Measurements from ENCODE around the gene GRAMD1B. TPM values are rescaled to one million over a fixed set of nuclear protein-coding genes. Genes with fewer than 3 reads are reported as not detected.
A peak's percentile ranks its signal among the peaks of the same experiment; 100 is the strongest.
"Not testable (repeated sequence)": the region's sequence is repeated elsewhere in the genome, so short reads cannot be mapped to it uniquely, and the experiment has no call there.

GRAMD1B gene
- total and polyA plus RNA-seq, 5 donors = 2.0 to 4.1 (median 2.6) TPM

DNA sequence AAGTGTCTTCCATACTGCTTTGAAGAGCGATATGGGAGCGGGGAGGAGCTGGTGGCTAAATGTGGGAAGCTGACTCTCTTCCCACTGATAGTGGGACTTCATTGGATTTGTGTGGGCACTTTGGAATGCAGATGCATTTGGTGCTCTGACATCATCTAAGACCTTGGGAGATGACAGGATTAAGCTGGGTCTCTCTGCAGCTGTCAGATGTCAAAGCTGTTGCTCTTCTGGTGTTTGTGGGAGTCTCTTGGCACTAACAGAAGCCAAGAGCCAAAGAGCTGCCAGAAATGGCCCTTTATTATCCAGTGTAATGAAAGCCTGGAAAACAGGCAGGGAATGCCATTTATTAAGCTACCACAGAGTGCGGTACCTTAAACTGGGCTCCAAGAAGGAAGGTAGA is 20.6 kb downstream of the GRAMD1B start:
- DNase-seq = no peak
- peaks cover 3% of the 10 kb centered on the region for H3K4me1 ChIP-seq (ENCODE audit: control insufficient read depth, insufficient read depth, low read length)
- no peaks in the 10 kb centered on the region for H3K9me3 ChIP-seq (ENCODE audit: control insufficient read depth, low read length)
- ATAC-seq = peak; percentile 61 to 77
- no peak overlapping the region for H3K27ac ChIP-seq (ENCODE audit: low read length)
- 57% methylated on average over 3 of the region's 3 CpGs for WGBS
- H3K4me3 ChIP-seq (ENCODE audit: low read length) = no peak overlapping the region
- intact Hi-C loops (cut with DNase I) = no loop called here
- H3K27me3 ChIP-seq (ENCODE audit: control insufficient read depth, insufficient read depth) = no peaks in the 10 kb centered on the region

DNA sequence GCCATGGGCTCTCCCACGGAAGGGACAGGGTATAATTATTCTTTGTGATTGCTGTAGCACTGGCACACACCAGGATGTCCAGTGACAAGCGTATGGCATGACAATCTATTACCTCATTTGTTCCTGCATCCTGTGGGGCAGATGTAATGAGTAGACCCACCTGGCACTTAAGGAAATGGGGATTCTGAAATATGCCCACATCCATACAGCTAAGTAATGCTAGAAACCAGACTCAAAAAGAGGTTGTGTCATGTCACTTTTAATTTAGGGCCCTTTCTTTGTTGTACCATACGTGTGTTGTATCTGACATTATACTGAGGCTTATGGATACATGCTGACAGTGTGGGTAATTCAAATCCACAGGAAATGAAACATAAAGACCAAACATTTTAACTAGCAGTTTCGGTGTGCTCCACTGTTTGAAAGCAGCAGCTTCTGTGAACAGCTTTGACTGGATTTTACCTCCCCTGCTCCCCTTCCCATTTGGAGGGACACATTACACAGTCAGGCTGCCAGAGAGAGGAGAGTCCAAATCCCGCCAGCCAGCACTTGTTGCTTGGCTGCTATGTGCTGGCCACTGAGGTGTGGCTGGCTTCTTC is 21.2 kb downstream of the GRAMD1B start:
- 53% methylated on average over 5 of the region's 5 CpGs for WGBS
- Histone ChIP-seq H3K4me3 (ENCODE audit: low read length) (no peak overlapping the region), H3K9me3 (ENCODE audit: control insufficient read depth, low read length) (no peaks in the 10 kb centered on the region), H3K27me3 (ENCODE audit: control insufficient read depth, insufficient read depth) (no peaks in the 10 kb centered on the region), H3K4me1 (ENCODE audit: control insufficient read depth, insufficient read depth, low read length) (peaks cover 3% of the 10 kb centered on the region), H3K27ac (ENCODE audit: low read length) (no peak overlapping the region)
- ATAC-seq (peak; percentile 53 to 74), DNase-seq (no peak)
- intact Hi-C loops (cut with DNase I) = no loop called here

DNA sequence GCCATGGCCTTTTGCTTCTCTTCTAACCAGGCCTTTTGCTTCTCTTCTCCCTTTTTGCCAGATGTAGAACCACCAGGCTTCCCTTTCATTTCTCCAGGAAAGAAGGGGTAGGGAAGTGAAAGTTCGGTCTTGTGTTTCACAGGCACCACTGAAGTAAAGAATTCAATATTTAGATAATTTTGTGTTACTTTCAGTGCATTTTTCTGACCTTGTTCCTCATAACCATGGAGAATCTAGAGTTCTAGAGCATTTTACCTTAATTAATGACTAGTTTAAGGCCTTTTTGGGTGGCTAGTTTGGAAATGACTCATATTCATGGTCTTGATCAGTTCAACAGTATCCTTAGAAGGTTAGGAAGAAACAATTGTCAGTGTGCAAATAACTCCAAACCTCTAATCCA is 22.7 kb downstream of the GRAMD1B start:
- no peak overlapping the region for H3K4me3 ChIP-seq (ENCODE audit: low read length)
- no peak for ATAC-seq
- H3K9me3 ChIP-seq (ENCODE audit: control insufficient read depth, low read length) = no peaks in the 10 kb centered on the region
- no peaks in the 10 kb centered on the region for H3K27me3 ChIP-seq (ENCODE audit: control insufficient read depth, insufficient read depth)
- 87% methylated on average over 1 of the region's 1 CpG for whole genome bisulfite sequencing
- H3K27ac ChIP-seq (ENCODE audit: low read length) = no peak overlapping the region
- DNase-seq = no peak
- intact Hi-C loops (cut with DNase I) = no loop called here
- peaks cover 3% of the 10 kb centered on the region for H3K4me1 ChIP-seq (ENCODE audit: control insufficient read depth, insufficient read depth, low read length)

- Histone ChIP-seq H3K4me3 (ENCODE audit: low read length) (no peak overlapping the region), H3K9me3 (ENCODE audit: control insufficient read depth, low read length) (no peaks in the 10 kb centered on the region), H3K27ac (ENCODE audit: low read length) (no peak overlapping the region), H3K4me1 (ENCODE audit: control insufficient read depth, insufficient read depth, low read length) (peaks cover 3% of the 10 kb centered on the region), H3K27me3 (ENCODE audit: control insufficient read depth, insufficient read depth) (no peaks in the 10 kb centered on the region)
- WGBS = 67% methylated on average over 7 of the region's 7 CpGs
- ATAC-seq = peak in 1 of 2 donors; percentile 50
- intact Hi-C loops (cut with DNase I) = no loop called here
- DNase-seq = no peak
These were observed 24.1 kb downstream of the GRAMD1B start for GRCh38 chr11:123454060-123454651.

DNA sequence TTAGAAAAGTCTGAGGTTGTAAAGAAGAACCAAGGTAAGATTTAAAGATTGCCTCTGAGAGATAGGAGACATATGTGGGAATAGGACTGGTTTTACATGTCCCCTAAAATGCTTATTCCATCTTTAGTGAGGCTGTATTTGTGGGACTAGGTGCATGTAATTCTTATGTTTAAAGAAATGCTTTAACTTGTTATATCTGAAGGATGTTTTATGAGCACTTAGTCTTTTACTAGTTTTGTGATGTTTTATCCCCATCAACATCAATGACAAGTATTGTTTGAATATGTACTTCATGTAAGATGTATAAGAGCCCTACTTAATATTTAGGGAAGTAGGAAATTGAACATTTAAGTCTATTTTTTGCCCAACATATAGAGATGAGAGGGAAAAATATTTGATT is 24.7 kb downstream of the GRAMD1B start:
- peaks cover 3% of the 10 kb centered on the region for H3K4me1 ChIP-seq (ENCODE audit: control insufficient read depth, insufficient read depth, low read length)
- H3K27ac ChIP-seq (ENCODE audit: low read length) = no peak overlapping the region

GRCh38 chr11:123456448-123456847 is 26.4 kb downstream of the GRAMD1B start:
- intact Hi-C loops (cut with DNase I); H3K4me3 ChIP-seq (ENCODE audit: low read length); H3K27ac ChIP-seq (ENCODE audit: low read length); H3K4me1 ChIP-seq (ENCODE audit: control insufficient read depth, insufficient read depth, low read length); ATAC-seq; DNase-seq; H3K27me3 ChIP-seq (ENCODE audit: control insufficient read depth, insufficient read depth); H3K9me3 ChIP-seq (ENCODE audit: control insufficient read depth, low read length): not testable (repeated sequence)
- 95% methylated on average over 5 of the region's 5 CpGs for WGBS

More for the DNA sequence above, 24.7 kb downstream of the GRAMD1B start:
- Histone ChIP-seq H3K9me3 (ENCODE audit: control insufficient read depth, low read length) (no peaks in the 10 kb centered on the region), H3K4me3 (ENCODE audit: low read length) (no peak overlapping the region), H3K27me3 (ENCODE audit: control insufficient read depth, insufficient read depth) (no peaks in the 10 kb centered on the region)
- no peak for ATAC-seq
- intact Hi-C loops (cut with DNase I) = no loop called here
- DNase-seq = no peak

- Histone ChIP-seq H3K4me3 (ENCODE audit: low read length) (no peak overlapping the region), H3K9me3 (ENCODE audit: control insufficient read depth, low read length) (no peaks in the 10 kb centered on the region), H3K4me1 (ENCODE audit: control insufficient read depth, insufficient read depth, low read length) (peaks cover 4% of the 10 kb centered on the region), H3K27me3 (ENCODE audit: control insufficient read depth, insufficient read depth) (no peaks in the 10 kb centered on the region), H3K27ac (ENCODE audit: low read length) (no peak overlapping the region)
- DNase-seq (peak in 1 of 3 donors; percentile 33), ATAC-seq (peak; percentile 31 to 50)
- 57% methylated on average over 8 of the region's 8 CpGs for WGBS
- intact Hi-C loops (cut with DNase I) = no loop called here
These were observed 27.2 kb downstream of the GRAMD1B start for GRCh38 chr11:123457187-123457770.

DNA sequence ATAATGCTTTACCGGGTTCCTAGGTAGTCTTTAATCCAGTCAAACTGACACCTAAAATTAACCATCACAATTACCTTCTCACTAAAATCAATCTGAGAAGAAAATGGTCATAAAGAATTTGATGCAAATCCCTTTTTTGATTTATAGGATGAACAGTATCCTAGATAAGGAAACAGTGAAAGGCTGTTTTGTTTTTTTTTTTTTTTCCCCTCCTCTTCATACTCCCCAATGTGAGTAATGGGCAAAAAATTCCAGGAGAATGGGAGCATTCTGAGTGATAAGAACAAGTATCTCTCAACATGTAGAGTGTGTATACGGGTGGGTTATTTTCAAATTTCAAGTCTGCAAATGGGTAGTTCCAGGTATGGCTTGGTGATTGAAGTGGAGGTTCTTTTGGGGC is 28.4 kb downstream of the GRAMD1B start:
- peaks cover 4% of the 10 kb centered on the region for H3K4me1 ChIP-seq (ENCODE audit: control insufficient read depth, insufficient read depth, low read length)
- intact Hi-C loops (cut with DNase I) = no loop called here

DNA sequence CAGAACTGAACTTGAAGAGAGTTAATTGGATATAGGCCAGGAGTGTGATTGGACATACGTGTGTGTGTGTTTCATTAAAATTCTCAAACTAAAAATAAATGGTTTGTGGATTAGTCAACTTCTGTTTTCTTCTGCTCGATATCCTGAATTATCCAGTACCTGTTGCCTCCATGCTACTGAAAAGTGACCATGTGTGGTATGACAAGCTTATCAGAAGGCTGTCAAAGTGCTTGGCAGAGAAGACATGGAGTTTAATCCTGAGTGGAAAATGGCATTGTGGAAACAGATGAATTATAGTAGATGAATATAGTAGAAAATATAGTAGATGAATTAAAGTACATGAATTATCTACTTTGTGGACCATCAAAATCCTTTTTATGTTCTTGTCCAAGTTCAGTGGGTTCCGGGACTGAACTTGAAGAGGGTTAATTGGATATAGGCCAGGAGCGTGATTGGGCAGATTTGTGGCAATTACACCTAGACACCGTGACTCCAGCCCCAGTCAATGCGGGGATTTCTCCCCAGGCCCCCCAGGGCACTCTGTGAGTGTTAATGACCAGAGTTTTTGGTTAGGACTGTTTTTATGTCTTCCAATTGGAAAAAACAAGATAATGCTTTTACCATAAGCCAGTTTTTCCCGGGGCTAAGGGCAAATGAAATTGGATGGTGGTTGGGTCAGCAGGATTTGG is 30.1 kb downstream of the GRAMD1B start:
- intact Hi-C loops (cut with DNase I) = no loop called here
- no peaks in the 10 kb centered on the region for H3K9me3 ChIP-seq (ENCODE audit: control insufficient read depth, low read length)
- 53% methylated on average over 7 of the region's 7 CpGs for WGBS
- no peak overlapping the region for H3K27ac ChIP-seq (ENCODE audit: low read length)
- DNase-seq = no peak
- H3K4me1 ChIP-seq (ENCODE audit: control insufficient read depth, insufficient read depth, low read length) = peaks cover 4% of the 10 kb centered on the region
- no peak overlapping the region for H3K4me3 ChIP-seq (ENCODE audit: low read length)
- H3K27me3 ChIP-seq (ENCODE audit: control insufficient read depth, insufficient read depth) = no peaks in the 10 kb centered on the region
- ATAC-seq = peak in 1 of 2 donors; percentile 43

More for the DNA sequence above, 28.4 kb downstream of the GRAMD1B start:
- DNase-seq (no peak), ATAC-seq (no peak)
- no peak overlapping the region for H3K27ac ChIP-seq (ENCODE audit: low read length)
- 93% methylated on average over 2 of the region's 2 CpGs for WGBS
- H3K9me3 ChIP-seq (ENCODE audit: control insufficient read depth, low read length) = no peaks in the 10 kb centered on the region
- no peak overlapping the region for H3K4me3 ChIP-seq (ENCODE audit: low read length)
- no peaks in the 10 kb centered on the region for H3K27me3 ChIP-seq (ENCODE audit: control insufficient read depth, insufficient read depth)

DNA sequence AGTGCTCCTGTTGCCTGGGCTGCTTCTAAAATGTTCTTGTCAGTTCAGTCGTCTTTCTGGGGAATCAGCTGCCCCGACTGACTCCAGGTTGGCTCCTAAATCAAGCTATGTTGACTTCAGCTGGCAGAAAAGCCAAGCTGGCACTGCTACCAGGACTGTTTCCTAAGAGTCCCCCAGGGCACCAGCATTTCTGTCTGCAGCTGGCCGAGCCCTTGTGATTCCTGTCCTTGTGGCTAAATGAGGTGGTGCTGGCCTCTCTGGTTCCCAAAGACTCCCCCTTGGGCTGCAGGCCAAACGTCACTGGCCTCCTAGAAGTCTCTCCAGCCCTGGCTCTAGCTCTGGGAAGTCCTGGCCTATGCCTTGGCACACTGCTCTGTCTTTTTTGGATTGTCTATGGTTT is 31.1 kb downstream of the GRAMD1B start:
- intact Hi-C loops (cut with DNase I) = no loop called here
- ATAC-seq = peak; percentile 53 to 74
- peak; percentile 47 to 73 (median 71) for DNase-seq
- Histone ChIP-seq H3K4me1 (ENCODE audit: control insufficient read depth, insufficient read depth, low read length) (peaks cover 4% of the 10 kb centered on the region), H3K9me3 (ENCODE audit: control insufficient read depth, low read length) (no peaks in the 10 kb centered on the region), H3K4me3 (ENCODE audit: low read length) (no peak overlapping the region), H3K27ac (ENCODE audit: low read length) (no peak overlapping the region), H3K27me3 (ENCODE audit: control insufficient read depth, insufficient read depth) (no peaks in the 10 kb centered on the region)
- 37% methylated on average over 4 of the region's 4 CpGs for WGBS

DNA sequence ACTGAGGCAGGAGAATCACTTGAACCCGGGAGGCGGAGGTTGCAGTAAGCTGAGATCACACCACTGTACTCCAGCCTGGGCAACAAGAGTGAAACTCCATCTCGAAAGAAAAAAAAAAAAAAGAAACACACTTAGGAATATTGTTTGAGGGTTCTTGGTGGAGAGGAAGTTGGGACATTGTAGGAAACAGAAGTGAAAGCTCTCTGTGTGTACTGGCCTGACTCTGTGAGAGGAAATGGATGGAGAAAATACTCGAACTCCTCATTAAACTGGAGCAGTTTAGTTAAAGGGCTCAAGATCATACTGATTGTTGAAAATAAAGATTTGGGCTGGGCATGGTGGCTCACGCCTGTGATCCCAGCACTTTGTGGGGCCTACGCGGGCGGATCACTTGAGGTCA is 35.6 kb downstream of the GRAMD1B start:
- H3K27me3 ChIP-seq (ENCODE audit: control insufficient read depth, insufficient read depth); DNase-seq; H3K4me3 ChIP-seq (ENCODE audit: low read length); intact Hi-C loops (cut with DNase I); H3K4me1 ChIP-seq (ENCODE audit: control insufficient read depth, insufficient read depth, low read length); H3K9me3 ChIP-seq (ENCODE audit: control insufficient read depth, low read length): not testable (repeated sequence)
- 82% methylated on average over 8 of the region's 8 CpGs for WGBS
- peak in 1 of 2 donors; percentile 22 for ATAC-seq
- peak overlapping the region; percentile 26 for H3K27ac ChIP-seq (ENCODE audit: low read length)

Data from right cardiac atrium (tissue), 5 donors.